ENCODE results near the gene AMOTL2.

- TF ChIP-seq EZH2 (IDR thresholded peaks at IDR 0.05; ENCODE audit: low read length, unreplicated experiment) = no peak
- TF ChIP-seq CTCF (conservative IDR thresholded peaks at IDR 0.05; ENCODE audit: low read depth, low read length) = no peak
- no peak for TF ChIP-seq EZH2phosphoT487 (IDR thresholded peaks at IDR 0.05; ENCODE audit: borderline replicate concordance, low read length)
Measured at GRCh38 chr3:134367869-134368750, 6.1 kb downstream of the AMOTL2 start.

Data from PC-3 (cell line).